HEK293T (cell line): Measurements from ENCODE around the gene ZWINT.

ENCODE experiments used
- ARNT ChIP-seq: fragments of 450-650 bp; IDR thresholded peaks from 2 replicates; pipeline ENCODE4 v1.6.1; 2017; ENCODE audit warnings: mild to moderate bottlenecking
- BHLHE40 ChIP-seq: fragments of 450-650 bp; IDR thresholded peaks from 2 replicates; pipeline ENCODE4 v1.6.1; 2016; ENCODE audit warnings: mild to moderate bottlenecking, moderate library complexity, borderline replicate concordance
- CTBP1 ChIP-seq: fragments of 450-650 bp; IDR thresholded peaks from 2 replicates; pipeline ENCODE4 v1.6.1; 2016; ENCODE audit warnings: borderline replicate concordance
- FOXA1 ChIP-seq: fragments of 450-650 bp; IDR thresholded peaks from 2 replicates; pipeline ENCODE4 v1.6.1; 2016; ENCODE audit warnings: mild to moderate bottlenecking
- FOXK2 ChIP-seq: fragments of 450-650 bp; IDR thresholded peaks from 2 replicates; pipeline ENCODE4 v1.6.1; 2016; ENCODE audit warnings: mild to moderate bottlenecking
- FOXM1 ChIP-seq: fragments of 450-650 bp; IDR thresholded peaks from 2 replicates; pipeline ENCODE4 v1.6.1; 2017; ENCODE audit warnings: mild to moderate bottlenecking, borderline replicate concordance
- L3MBTL2 ChIP-seq: fragments of 450-650 bp; conservative IDR thresholded peaks from 2 replicates; pipeline ENCODE4 v1.6.1; 2016; ENCODE audit warnings: mild to moderate bottlenecking
- LEF1 ChIP-seq: fragments of 450-650 bp; IDR thresholded peaks from 2 replicates; pipeline ENCODE4 v1.6.1; 2017; ENCODE audit warnings: mild to moderate bottlenecking, borderline replicate concordance
- NFRKB ChIP-seq: fragments of 450-650 bp; IDR thresholded peaks from 2 replicates; pipeline ENCODE4 v1.6.1; 2016; ENCODE audit warnings: mild to moderate bottlenecking, moderate library complexity
- SP1 ChIP-seq: fragments of 450-650 bp; IDR thresholded peaks from 2 replicates; pipeline ENCODE4 v1.6.1; 2017
- SUZ12 ChIP-seq: fragments of 450-650 bp; IDR thresholded peaks from 2 replicates; pipeline ENCODE4 v1.6.1; 2016; ENCODE audit warnings: mild to moderate bottlenecking
- TARDBP ChIP-seq: fragments of 450-650 bp; IDR thresholded peaks from 2 replicates; pipeline ENCODE4 v1.6.1; 2016
- ZNF384 ChIP-seq: fragments of 450-650 bp; IDR thresholded peaks from 2 replicates; pipeline ENCODE4 v1.6.1; 2016

- TF ChIP-seq TARDBP: no peak
- TF ChIP-seq NFRKB: no peak
- TF ChIP-seq FOXK2: no peak
- no peak for TF ChIP-seq BHLHE40
- no peak for TF ChIP-seq SUZ12
- no peak for TF ChIP-seq ZNF384
- no peak for TF ChIP-seq SP1
- no peak for TF ChIP-seq FOXA1
- no peak for TF ChIP-seq LEF1
- no peak for TF ChIP-seq L3MBTL2
- no peak for TF ChIP-seq FOXM1
- TF ChIP-seq ARNT: no peak
- TF ChIP-seq CTBP1: no peak
Measured at GRCh38 chr10:56318816-56319215, 42.2 kb downstream of the ZWINT start.
